Activated CD8-positive, alpha-beta memory T cell treated with anti-CD3 and anti-CD28 coated beads, Interleukin-2, amount 10 ng/mL, durations not matched to agents 7 days and 5 days (primary cell): Measurements from ENCODE around the gene MYBPC2. TPM values are rescaled to one million over a fixed set of nuclear protein-coding genes. Genes with fewer than 3 reads are reported as not detected.

Experiments
- ATAC-seq: fragments of 150-1000 bp; cut with Tn5 transposase; one replicate; pipeline ENCODE4 v1.10.0; 2021; ENCODE audit warnings: moderate library complexity
- CTCF ChIA-PET: fragments of 350-600 bp; sonication (Branson Sonifier 250); formaldehyde crosslinking; loops from one replicate; lab custom pipeline; 2021; ENCODE audit warnings: antibody characterized with exemption; lab: Charles Lee
- DNase-seq: peaks from one replicate; pipeline ENCODE4 v3.0.0-alpha.2; 2020
- H3K27ac Mint-ChIP-seq: one replicate; pipeline ENCODE4 v1.8.0; 2021; ENCODE audit warnings: mild to moderate bottlenecking, mixed read lengths
- H3K27me3 Mint-ChIP-seq: one replicate; pipeline ENCODE4 v1.8.0; 2021; ENCODE audit warnings: mixed read lengths
- H3K36me3 Mint-ChIP-seq: one replicate; pipeline ENCODE4 v1.8.0; 2021; ENCODE audit warnings: mild to moderate bottlenecking, mixed read lengths
- H3K4me1 Mint-ChIP-seq: one replicate; pipeline ENCODE4 v1.8.0; 2021; ENCODE audit warnings: mixed read lengths
- H3K4me3 Mint-ChIP-seq: one replicate; pipeline ENCODE4 v1.8.0; 2021; ENCODE audit warnings: mild to moderate bottlenecking, moderate library complexity, mixed read lengths
- H3K9me3 Mint-ChIP-seq: one replicate; pipeline ENCODE4 v1.8.0; 2022; ENCODE audit warnings: low read depth, mixed read lengths
- total RNA-seq, 2 experiments: library from RNA; stranded (reverse); gene quantifications; one replicate each; pipeline ENCODE4 v1.2.3, GENCODE V29; 2021

Gene MYBPC2
- total RNA-seq, 2 experiments from 2014 or later, result not detected

- Mint-ChIP-seq H3K4me3 (no peak overlapping the region), H3K9me3 (no peaks in the 10 kb centered on the region), H3K36me3 (peaks cover 8% of the 10 kb centered on the region), H3K27me3 (peaks cover 9% of the 10 kb centered on the region), H3K27ac (no peak overlapping the region), H3K4me1 (peaks cover 14% of the 10 kb centered on the region)
- no peak for DNase-seq
- CTCF ChIA-PET, result no interaction called here
- no peak for ATAC-seq
These were observed 55.9 kb downstream of the MYBPC2 start for GRCh38 chr19:50488389-50489194.

- Mint-ChIP-seq H3K27ac (no peak overlapping the region), H3K9me3 (no peaks in the 10 kb centered on the region), H3K36me3 (peaks cover 8% of the 10 kb centered on the region), H3K27me3 (peaks cover 9% of the 10 kb centered on the region), H3K4me1 (peaks cover 14% of the 10 kb centered on the region), H3K4me3 (no peak overlapping the region)
- DNase-seq, result no peak
- CTCF ChIA-PET, result no interaction called here
- no peak for ATAC-seq
These were observed 56.8 kb downstream of the MYBPC2 start for GRCh38 chr19:50489461-50490011.

GRCh38 chr19:50490411-50490811 lies 57.7 kb downstream of the MYBPC2 start:
- Mint-ChIP-seq H3K9me3 (no peaks in the 10 kb centered on the region), H3K4me3 (no peak overlapping the region), H3K27me3 (peaks cover 9% of the 10 kb centered on the region), H3K36me3 (peaks cover 5% of the 10 kb centered on the region), H3K4me1 (peaks cover 14% of the 10 kb centered on the region), H3K27ac (no peak overlapping the region)
- CTCF ChIA-PET, result no interaction called here
- DNase-seq (no peak), ATAC-seq (no peak)

- no peaks in the 10 kb centered on the region for H3K9me3 Mint-ChIP-seq
- no peak overlapping the region for H3K4me3 Mint-ChIP-seq
- H3K4me1 Mint-ChIP-seq, result peaks cover 14% of the 10 kb centered on the region
- no peak overlapping the region for H3K27ac Mint-ChIP-seq
- peaks cover 9% of the 10 kb centered on the region for H3K27me3 Mint-ChIP-seq
- DNase-seq, result no peak
- H3K36me3 Mint-ChIP-seq, result peaks cover 2% of the 10 kb centered on the region
- ATAC-seq, result no peak
- CTCF ChIA-PET, result no interaction called here
These were observed 58.3 kb downstream of the MYBPC2 start for GRCh38 chr19:50490991-50491472.

- H3K27ac Mint-ChIP-seq, result peak overlapping the region; percentile 20
- no peaks in the 10 kb centered on the region for H3K9me3 Mint-ChIP-seq
- CTCF ChIA-PET, result interaction anchor here (0.7 kb wide), 1 partner anchor 356 kb away, joined by 4 read pairs; no protein-coding TSS in a partner anchor
- ATAC-seq, result peak; percentile 77
- DNase-seq, result no peak
- no peak overlapping the region for H3K4me3 Mint-ChIP-seq
- H3K4me1 Mint-ChIP-seq, result peaks cover 14% of the 10 kb centered on the region
- H3K36me3 Mint-ChIP-seq, result no peaks in the 10 kb centered on the region
- peaks cover 9% of the 10 kb centered on the region for H3K27me3 Mint-ChIP-seq
These were observed 59.8 kb downstream of the MYBPC2 start for GRCh38 chr19:50492303-50493052.

- Mint-ChIP-seq H3K4me1 (peaks cover 12% of the 10 kb centered on the region), H3K27me3 (peaks cover 7% of the 10 kb centered on the region), H3K36me3 (no peaks in the 10 kb centered on the region), H3K9me3 (no peaks in the 10 kb centered on the region), H3K4me3 (no peak overlapping the region), H3K27ac (no peak overlapping the region)
- CTCF ChIA-PET, result interaction anchor here (0.7 kb wide), 1 partner anchor 357 kb away, joined by 4 read pairs; no protein-coding TSS in a partner anchor
- DNase-seq (no peak), ATAC-seq (no peak)
These were observed 60.5 kb downstream of the MYBPC2 start for GRCh38 chr19:50493171-50493570.

GRCh38 chr19:50494186-50495019 lies 61.7 kb downstream of the MYBPC2 start:
- Mint-ChIP-seq H3K27me3 (peaks cover 7% of the 10 kb centered on the region), H3K9me3 (no peaks in the 10 kb centered on the region), H3K4me3 (no peak overlapping the region), H3K36me3 (no peaks in the 10 kb centered on the region), H3K27ac (no peak overlapping the region), H3K4me1 (peaks cover 12% of the 10 kb centered on the region)
- ATAC-seq, result no peak
- DNase-seq, result no peak
- CTCF ChIA-PET, result no interaction called here

GRCh38 chr19:50495020-50495531 lies 62.4 kb downstream of the MYBPC2 start:
- no peak for DNase-seq
- Mint-ChIP-seq H3K36me3 (no peaks in the 10 kb centered on the region), H3K4me3 (no peak overlapping the region), H3K27ac (no peak overlapping the region), H3K27me3 (peaks cover 7% of the 10 kb centered on the region), H3K9me3 (no peaks in the 10 kb centered on the region), H3K4me1 (peaks cover 12% of the 10 kb centered on the region)
- ATAC-seq, result no peak
- CTCF ChIA-PET, result no interaction called here

GRCh38 chr19:50496189-50497021 lies 63.7 kb downstream of the MYBPC2 start:
- Mint-ChIP-seq H3K36me3 (no peaks in the 10 kb centered on the region), H3K27ac (no peak overlapping the region)

GRCh38 chr19:50497022-50497405 lies 64.3 kb downstream of the MYBPC2 start:
- Mint-ChIP-seq H3K4me3 (no peak overlapping the region), H3K27ac (no peak overlapping the region), H3K9me3 (no peaks in the 10 kb centered on the region), H3K4me1 (peaks cover 3% of the 10 kb centered on the region), H3K36me3 (no peaks in the 10 kb centered on the region), H3K27me3 (peaks cover 2% of the 10 kb centered on the region)
- DNase-seq (no peak), ATAC-seq (no peak)
- CTCF ChIA-PET, result interaction anchor here (0.9 kb wide), 1 partner anchor 36 kb away, joined by 3 read pairs; no protein-coding TSS in a partner anchor

More at GRCh38 chr19:50496189-50497021, 63.7 kb downstream of the MYBPC2 start:
- Mint-ChIP-seq H3K27me3 (peaks cover 7% of the 10 kb centered on the region), H3K4me3 (no peak overlapping the region), H3K4me1 (peaks cover 9% of the 10 kb centered on the region), H3K9me3 (no peaks in the 10 kb centered on the region)
- DNase-seq (no peak), ATAC-seq (no peak)
- CTCF ChIA-PET, result interaction anchor here (0.5 to 0.9 kb wide), 2 partner anchors 35 to 46 kb away, joined by 3 read pairs; no protein-coding TSS in a partner anchor

GRCh38 chr19:50498219-50499056 lies 65.7 kb downstream of the MYBPC2 start:
- Mint-ChIP-seq H3K27ac (no peak overlapping the region), H3K27me3 (no peaks in the 10 kb centered on the region), H3K9me3 (no peaks in the 10 kb centered on the region), H3K36me3 (no peaks in the 10 kb centered on the region), H3K4me1 (no peaks in the 10 kb centered on the region), H3K4me3 (no peak overlapping the region)
- ATAC-seq (no peak), DNase-seq (no peak)
- CTCF ChIA-PET, result no interaction called here
